HG03457 (cell line): Measurements from ENCODE around the gene FOCAD.
"Not testable (repeated sequence)": the region's sequence is repeated elsewhere in the genome, so short reads cannot be mapped to it uniquely, and the experiment has no call there.

Experiments used
- ATAC-seq: cut with Tn5 transposase; IDR thresholded peaks from one replicate; pipeline ENCODE4 v1.9.1; 2021; ENCODE audit warnings: moderate number of reproducible peaks; ENCODE audit not compliant: unreplicated experiment

The FOCAD gene

DNA sequence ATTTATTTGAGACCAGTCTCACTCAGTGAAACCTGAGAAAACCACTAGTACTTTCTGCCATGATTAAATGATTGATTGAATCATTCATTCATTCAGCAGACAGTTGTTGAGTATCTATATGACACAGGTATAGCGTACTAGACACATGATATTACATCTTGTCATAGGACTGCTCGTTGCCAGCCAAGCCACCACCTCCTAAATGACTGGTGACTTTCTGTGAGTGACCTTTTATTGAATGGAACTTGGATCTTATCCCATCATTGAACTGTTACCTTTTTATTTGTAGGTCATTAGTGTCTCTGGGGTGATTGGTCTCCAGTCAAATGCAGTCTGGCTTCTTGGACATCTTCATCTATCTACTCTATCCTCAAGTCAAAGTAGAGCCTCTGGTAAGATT is 266.6 kb downstream of the FOCAD start:
- ATAC-seq, result no peak

DNA sequence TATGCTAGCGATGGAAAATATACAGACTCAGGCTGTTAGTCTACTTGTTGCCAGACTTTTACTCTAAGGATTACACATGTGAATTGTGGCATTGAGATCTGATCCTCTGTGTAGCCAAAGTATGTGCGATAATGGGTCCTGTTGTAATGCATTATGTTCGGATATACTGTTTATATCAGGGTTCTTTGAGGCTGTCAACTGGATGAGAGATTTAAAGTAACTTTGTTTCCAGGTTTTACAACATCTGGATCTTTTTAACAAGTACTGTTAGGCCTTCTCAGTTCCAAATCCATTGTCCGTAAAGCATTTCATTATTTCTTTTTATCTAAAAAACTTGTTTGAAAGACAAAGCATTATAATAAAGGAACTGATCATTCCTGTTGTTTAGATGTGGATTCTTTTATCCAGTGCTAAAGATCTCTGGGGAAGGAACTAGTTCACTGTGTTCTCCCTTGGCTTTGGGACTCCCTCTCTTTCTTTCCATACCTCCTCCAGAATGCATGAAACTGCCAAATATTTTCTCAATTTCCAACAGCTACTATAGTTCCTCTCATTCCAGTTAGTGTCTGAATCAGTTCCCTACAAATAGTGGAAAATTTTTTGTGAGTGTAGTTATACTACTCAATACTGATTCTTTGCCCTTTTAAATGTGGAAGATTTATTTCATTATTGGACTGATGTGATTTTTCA is 278.6 kb downstream of the FOCAD start:
- ATAC-seq, result no peak

DNA sequence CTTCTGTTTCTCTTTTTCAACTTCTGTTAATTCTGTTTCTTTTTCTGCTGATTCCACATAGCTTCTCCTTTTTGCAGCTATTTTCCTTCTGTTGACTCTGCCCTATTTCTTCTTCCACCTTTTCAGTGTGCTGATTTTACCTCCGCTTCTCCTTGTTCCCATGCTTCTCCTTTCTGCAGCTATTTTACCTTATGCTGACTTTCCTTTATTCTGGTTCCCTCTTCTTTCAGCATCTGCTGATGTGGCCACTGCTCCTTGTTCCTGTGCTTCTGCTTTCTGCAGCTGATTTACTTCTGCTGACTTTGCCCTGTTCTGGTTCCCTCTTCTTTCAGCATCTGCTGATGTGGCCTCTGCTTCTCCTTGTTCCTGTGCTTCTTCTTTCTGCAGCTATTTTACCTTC is 288.6 kb downstream of the FOCAD start:
- no peak for ATAC-seq

DNA sequence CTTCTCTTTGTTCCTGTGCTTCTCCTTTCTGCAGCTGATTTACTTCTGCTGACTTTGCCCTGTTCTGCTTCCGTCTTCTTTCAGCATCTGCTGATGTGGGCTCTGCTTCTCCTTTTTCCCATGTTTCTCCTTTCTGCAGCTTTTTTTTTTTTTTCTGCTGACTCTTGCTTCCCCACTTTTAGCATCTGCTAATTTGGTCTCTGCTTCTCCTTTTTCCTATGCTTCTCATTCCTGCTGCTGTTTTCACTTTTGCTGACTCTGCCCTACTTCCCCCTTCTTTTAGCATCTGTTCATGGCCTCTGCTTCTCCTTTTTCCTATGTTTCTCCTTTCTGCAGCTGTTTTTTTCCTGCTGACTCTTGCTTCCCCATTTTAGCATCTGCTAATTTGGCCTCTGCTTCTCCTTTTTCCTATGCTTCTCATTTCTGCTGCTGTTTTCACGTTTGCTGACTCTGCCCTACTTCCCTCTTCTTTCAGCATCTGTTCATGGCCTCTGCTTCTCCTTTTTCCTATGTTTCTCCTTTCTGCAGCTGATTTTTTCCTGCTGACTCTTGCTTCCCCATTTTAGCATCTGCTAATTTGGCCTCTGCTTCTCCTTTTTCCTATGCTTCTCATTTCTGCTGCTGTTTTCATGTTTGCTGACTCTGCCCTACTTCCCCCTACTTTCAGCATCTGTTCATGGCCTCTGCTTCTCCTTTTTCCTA is 289.3 kb downstream of the FOCAD start:
- not testable (repeated sequence) for ATAC-seq

DNA sequence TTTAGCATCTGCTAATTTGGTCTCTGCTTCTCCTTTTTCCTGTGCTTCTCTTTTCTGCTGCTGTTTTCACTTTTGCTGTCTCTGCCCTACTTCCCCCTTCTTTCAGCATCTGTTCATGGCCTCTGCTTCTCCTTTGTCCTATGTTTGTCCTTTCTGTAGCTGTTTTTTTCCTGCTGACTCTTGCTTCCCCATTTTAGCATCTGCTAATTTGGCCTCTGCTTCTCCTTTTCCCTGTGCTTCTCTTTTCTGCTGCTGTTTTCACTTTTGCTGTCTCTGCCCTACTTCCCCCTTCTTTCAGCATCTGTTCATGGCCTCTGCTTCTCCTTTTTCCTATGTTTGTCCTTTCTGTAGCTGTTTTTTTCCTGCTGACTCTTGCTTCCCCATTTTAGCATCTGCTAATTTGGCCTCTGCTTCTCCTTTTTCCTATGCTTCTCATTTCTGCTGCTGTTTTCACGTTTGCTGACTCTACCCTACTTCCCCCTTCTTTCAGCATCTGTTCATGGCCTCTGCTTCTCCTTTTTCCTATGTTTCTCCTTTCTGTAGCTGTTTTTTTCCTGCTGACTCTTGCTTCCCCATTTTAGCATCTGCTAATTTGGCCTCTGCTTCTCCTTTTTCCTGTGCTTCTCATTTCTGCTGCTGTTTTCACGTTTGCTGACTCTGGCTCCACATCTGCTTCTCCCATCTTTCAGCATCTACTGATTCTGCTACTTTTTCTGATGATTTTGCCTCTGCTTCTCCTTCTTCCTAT is 290.3 kb downstream of the FOCAD start:
- not testable (repeated sequence) for ATAC-seq

DNA sequence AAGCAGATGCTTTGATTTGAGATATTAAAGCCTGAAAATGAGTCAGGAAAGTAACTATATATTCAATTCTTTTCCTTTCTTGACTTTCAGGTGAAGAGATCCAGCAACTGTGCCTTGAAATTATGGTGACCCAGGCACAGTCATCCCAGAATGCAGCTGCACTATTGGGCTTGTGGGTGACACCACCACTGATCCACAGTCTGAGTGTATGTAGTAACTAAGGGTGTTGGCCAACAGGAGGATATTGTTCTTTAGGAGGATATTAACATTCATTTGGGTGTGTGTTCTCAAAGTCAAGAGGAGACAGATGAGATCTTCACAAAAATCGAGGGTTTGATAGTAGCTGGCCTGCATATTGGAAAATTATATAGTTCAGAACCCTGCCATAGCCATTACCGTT is 294.2 kb downstream of the FOCAD start:
- ATAC-seq, result no peak

DNA sequence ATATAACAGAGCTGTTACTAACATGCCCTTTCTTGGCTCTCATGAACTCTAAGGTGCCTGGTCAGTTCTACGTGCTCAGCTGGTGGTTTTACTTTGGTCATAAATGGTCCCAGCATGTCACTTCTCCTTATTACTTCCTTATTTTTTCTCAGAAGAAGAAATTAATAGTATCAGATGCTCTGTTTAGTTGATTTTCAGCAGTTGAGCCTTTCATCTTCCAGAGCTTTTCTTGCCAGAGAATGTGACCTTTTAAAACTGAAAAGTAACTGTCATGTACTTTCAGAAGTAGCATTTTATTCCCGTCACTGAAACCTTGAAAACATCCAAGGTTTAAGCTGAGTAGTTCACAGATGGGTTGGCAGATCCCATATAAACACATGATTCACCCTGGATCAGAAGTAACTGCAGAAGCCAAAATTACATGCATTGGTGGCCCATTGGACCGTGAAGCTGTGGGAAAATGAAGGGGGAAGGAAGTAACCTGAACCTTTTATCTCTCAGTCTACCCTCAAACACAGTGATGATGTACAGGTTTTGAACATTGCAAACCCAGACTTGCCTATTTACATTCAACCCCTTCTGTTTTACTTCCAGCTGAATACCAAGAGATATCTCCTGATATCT is 296.9 kb downstream of the FOCAD start:
- no peak for ATAC-seq

DNA sequence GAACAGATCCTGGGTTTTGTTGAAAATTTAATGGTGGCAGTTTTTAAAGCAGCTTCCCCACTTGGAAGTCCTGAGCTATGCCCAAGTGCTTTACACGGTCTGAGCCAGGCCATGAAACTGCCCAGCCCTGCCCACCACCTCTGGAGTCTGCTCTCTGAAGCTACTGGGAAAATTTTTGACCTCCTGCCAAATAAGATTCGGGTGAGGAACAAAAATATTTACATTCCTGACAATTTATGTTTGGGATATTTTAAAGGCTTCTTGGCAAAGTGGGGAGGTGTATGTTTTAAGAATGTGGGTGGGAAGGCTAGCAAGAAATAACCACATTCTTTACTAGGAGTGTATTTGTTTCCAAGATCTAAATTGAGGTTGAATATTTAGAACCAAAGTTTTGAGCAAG is 297.4 kb downstream of the FOCAD start:
- no peak for ATAC-seq

DNA sequence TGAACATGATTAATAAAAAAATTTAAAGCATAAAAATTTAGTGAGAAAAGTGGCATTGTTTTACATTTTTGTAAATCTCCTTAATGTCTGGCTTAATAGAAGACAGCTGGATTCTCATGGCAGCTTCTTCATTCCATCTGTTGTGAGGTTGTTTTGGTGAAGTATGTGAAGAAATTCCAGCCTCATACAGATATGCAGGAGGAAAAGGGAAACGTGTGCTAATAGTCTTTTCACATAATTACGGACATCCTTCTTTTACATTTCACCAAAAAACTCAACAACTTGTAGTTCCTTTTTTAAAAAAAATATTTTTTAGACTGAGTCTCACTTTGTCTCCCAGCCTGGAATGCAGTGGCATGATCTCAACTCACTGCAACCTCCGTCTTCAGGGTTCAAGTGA is 300.4 kb downstream of the FOCAD start:
- ATAC-seq, result no peak

DNA sequence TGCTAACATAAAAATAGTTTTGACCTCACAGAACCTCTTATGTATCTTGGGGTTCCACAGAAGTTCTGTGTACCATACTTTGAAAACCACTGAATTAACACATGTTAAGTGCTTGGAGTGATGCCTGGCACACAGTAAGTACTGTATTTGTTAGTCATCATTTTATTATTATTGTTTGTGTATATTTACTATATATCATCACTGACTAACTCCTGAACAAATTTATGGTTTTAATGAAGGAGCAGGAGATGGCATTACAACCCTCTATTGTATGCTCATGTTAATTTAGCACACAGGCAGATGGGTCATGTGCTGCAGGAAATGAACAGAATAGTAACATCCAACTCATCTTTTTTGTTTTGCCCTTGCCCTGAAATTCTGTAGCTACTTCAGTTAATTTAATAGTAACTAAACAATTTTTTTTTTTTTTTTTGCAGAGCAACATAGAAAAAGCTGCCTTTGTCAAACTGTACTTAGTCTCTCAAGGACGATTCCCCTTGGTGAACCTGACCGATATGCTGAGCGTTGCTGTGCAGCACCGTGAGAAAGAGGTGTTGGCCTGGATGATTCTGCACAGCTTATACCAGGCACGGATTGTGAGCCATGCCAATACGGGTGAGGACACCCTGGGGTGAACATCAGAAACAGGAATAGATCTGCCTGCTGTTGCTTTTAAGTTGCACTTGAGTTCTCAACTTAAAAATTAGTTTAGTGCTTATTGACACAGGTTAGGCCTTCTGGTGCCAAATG is 302.0 kb downstream of the FOCAD start:
- ATAC-seq, result no peak

DNA sequence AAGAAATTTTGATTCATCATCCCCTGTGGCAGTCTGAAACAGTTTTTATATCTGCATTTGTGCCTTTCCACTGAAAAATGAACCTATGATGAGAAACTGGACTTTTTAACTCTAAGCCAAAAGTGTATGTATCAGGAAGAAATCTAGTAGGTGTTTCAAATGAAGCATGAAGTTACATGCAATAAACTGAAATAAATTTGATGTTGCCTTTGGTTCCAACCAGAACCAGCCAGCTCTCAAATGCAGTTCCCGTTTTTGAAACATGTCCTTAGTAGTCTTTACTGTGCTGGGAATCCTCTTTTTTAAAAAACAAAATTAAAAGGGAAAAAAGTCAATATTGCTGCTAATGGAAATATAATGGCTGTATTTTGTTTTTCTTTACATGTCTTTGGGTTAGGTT is 303.5 kb downstream of the FOCAD start:
- ATAC-seq, result no peak

DNA sequence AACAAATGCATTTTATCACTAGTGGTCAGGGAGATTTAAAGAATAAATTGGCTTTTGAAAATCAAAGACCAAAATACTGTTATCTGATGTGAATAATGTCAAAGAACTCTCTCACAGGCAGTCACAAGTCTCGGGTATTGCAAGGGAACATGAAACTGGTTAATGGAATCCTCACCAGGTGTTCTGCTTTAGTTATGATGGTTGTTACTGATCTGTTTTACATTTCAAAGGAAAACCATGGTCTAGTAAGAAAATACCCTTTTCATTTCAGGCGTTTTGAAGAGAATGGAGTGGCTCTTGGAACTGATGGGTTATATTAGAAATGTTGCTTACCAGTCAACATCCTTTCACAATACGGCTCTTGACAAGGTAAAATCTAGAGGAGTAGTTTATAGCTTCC is 304.0 kb downstream of the FOCAD start:
- ATAC-seq, result no peak

DNA sequence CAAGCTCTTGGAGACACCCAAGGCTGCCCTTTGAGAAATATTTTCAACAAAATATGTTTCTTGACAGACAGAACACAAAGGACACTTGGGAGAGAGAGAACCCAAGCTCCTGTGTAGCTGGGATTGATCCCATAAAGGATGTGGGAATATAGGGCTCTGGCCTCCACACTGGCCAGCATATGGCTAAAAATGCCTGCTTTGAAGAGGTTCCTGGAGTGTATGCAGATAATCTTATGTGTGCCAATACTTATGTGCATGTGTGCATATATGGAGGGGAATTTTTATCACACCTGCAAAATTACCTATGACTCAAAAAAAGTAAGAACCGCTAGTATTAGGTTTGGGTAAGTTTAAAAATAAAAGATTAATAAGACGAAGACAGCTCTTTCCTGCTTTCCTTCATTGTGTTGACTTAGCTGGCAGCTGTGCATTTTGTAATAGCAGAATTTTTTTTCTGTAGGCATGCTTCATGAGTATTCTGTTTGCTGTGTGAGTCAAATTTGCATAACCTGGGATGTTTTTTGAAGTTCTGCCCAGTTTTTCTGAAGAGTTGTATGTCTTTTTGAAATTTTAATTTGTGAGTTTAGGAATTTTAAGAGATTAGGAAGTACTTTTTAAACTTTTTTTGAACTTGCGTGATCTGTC is 304.7 kb downstream of the FOCAD start:
- no peak for ATAC-seq

DNA sequence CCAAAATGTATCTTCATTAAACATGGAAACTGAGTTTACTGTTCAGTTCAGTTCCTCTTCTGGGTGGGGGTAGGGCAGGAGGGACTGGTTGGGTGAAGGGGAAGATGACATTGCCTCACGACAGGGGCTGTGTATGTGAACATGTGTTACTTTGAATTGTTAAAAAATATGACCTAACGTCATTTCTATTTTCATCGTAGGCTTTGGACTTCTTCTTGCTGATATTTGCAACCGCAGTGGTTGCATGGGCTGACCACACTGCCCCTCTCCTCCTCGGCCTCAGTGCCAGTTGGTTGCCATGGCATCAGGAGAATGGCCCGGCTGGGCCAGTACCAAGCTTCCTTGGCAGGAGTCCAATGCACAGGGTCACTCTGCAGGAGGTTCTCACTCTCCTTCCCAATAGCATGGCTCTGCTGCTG is 305.9 kb downstream of the FOCAD start:
- no peak for ATAC-seq

DNA sequence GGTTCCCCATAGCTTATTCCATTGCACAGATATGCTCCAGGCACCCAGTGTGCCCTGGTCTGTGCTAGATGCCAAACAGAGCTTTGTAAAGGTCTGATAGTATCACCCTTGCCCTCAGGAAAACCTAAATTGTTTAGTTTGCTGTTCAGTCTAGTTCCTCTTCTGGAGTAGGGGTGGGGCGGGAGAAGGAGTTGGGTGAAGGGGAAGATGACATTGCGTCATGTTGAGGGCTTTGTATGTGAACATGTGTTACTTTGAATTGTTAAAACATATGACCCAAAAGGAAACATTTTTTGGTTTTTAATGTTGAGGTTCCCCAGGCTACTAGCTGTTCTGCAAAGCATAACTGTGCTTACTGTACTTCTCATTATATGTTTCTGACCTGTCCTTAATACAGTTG is 306.8 kb downstream of the FOCAD start:
- no peak for ATAC-seq

DNA sequence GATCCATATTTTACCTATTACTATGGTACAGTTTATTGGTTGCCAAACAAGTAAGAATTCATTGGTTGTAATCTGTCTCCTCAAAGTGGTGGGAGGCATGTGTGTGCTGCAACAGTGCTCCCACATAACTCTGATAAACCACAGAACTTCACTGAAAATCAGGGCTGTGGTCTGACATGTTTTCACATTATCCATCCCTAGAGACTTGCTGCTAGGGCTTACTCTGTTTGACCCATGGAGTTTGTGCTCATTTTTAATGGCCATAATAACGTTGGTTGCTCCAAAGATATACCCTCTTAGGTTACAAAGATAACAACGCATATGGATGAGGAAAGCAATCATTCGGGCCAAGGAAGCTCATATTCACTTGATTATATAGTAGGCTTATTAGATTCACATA is 310.4 kb downstream of the FOCAD start:
- ATAC-seq, result no peak

DNA sequence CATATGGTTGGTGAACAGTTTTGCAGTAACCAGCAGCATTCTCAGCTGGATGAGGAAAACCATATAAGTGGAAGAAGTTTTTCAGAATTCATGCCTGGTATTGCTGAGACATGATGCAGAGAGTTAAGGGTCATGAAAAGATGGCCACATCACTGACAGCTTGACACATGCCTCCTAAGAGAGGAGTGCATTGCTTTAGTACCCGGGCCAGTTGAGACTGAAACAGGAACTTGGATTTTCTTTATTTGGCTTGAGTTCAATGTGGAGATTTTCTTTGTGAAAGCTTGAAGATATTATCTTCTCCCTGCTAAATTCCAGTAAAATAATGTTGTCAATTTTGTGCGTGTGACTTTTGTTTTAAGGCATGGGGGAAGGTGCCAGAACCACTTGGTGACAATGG is 311.6 kb downstream of the FOCAD start:
- no peak for ATAC-seq

DNA sequence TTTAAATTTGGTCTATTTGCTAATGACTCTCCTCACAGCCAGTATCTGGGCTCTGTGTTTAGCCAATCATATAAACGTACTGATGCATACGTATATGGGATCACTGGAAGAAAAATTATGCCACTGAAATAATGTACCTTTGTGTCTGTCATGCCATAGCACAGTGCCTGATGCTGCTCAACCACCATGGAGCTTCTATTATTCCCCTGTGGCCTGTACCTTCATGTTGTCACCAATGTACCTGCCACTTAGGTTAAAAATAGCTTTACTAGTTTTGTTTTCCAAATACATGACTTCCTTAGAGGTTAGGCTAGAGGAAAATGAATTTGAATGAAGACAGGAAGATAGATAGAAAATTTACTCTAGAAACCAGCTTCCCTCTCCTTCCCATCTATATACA is 312.8 kb downstream of the FOCAD start:
- ATAC-seq, result peak; percentile 71

DNA sequence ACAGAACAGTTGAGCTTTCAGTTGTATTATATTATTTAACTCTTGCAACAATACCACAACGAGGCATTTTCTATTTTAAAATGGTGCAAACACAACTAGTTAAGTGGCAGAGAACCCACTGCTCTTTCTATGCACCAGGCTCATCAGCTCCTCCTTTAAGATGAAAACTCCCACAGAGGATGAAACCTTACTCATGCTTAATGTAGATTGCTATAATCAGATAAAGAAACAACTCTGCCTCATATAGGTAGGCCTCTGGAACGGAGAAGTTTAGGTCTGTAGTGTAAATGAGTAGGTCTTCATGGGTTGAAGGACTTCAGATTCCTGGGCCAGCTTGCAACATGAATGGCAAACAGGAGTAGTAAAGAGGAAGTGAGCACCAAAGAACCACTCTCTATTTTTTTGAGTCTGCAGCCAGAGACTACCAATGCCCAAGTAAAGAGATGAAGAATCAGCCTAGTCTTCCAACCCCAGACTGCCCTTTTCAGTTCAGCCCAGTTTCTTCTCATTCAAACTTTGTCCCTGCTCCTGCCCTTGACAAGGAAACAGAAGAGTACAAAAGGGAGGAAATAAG is 313.5 kb downstream of the FOCAD start:
- ATAC-seq, result peak; percentile 50

DNA sequence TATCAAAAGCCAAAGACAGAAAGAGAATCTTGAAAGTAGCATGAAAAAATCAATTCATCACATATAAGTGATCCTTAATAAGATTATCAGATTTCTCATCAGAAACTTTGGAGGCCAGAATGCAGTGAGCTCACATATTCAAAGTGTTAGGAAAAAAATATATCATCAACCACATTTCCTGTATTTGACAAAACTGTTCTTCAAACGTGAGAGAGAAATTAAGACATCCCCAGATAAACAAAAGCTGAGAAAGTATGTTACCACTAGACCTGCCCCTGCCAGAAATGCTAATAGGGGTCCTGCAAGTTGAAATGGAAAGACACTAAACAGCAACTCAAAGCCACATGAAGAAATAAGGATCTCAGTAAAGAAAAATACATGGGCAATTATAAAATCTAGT is 317.5 kb downstream of the FOCAD start:
- ATAC-seq, result no peak
